HepG2 (cell line): ENCODE data around the gene LMCD1. TPM values are rescaled to one million over a fixed set of nuclear protein-coding genes. Genes with fewer than 3 reads are reported as not detected.

Experiments
- ATAC-seq: fragments of 200-7000 bp; cut with Tn5 transposase; 3 replicates; pipeline ENCODE4 v1.9.1; 2020; ENCODE audit warnings: mild to moderate bottlenecking, moderate library complexity
- BruUV-seq: library from RNA; stranded (reverse); fragments of 400-500 nt; replicated peaks from 2 replicates; lab custom pipeline; 2021; lab: Mats Ljungman, UMichigan
- CTCF ChIA-PET: fragments of 300-600 bp; formaldehyde crosslinking; extraction: SDS; loops from one replicate; lab custom pipeline; 2021; ENCODE audit warnings: low total read pairs, inconsistent platforms, low intra/inter-chr PET ratio; lab: Yijun Ruan, JAX
- POLR2A ChIA-PET: fragments of 350-600 bp; sonication (Branson Sonifier 250); formaldehyde crosslinking; loops from one replicate; lab custom pipeline; 2020; ENCODE audit warnings: antibody characterized with exemption, inconsistent platforms; lab: Yijun Ruan, JAX
- DNase-seq: peaks from one replicate; pipeline ENCODE4 v3.0.0-alpha.2; 2015; ENCODE audit warnings: low spot score
- FAIRE-seq: peaks from 3 replicates; lab custom pipeline; 2011; peaks lifted over from hg19 to GRCh38; lab: Jason Lieb, UNC
- H2AFZ ChIP-seq: one replicate; pipeline ENCODE4 v1.6.1; 2011; ENCODE audit warnings: low read length, inconsistent platforms
- H3K27ac ChIP-seq: fragments of 300-600 bp; 3 replicates; pipeline ENCODE4 v1.8.0; 2011; ENCODE audit warnings: mixed run types, mild to moderate bottlenecking, mixed read lengths, low read length, inconsistent platforms; ENCODE audit not compliant: insufficient read depth; ENCODE audit errors: extremely low read length
- H3K27me3 ChIP-seq, 2 experiments: fragments of 200-600 bp in 1 of 2; 2 replicates in 1 of 2; 3 replicates in 1 of 2; pipeline versions ENCODE4 v1.6.0 to v1.8.0; 2011; ENCODE audit warnings: low read length in 2 of 2, mild to moderate bottlenecking in 2 of 2, moderate library complexity in 2 of 2, inconsistent platforms in 1 of 2; ENCODE audit not compliant: insufficient read depth in 2 of 2, control insufficient read depth in 1 of 2
- H3K36me3 ChIP-seq, 2 experiments: fragments of 200-600 bp in 1 of 2; replicated peaks in 1 of 2; 2 replicates in 1 of 2; 3 replicates in 1 of 2; pipeline versions ENCODE4 v1.5.1 to v1.8.0; 2011; ENCODE audit warnings: low read length in 2 of 2, inconsistent platforms in 1 of 2; ENCODE audit not compliant: insufficient read depth in 2 of 2, control insufficient read depth in 1 of 2
- H3K4me1 ChIP-seq: 2 replicates; pipeline ENCODE4 v1.5.1; 2012; ENCODE audit warnings: low read length, inconsistent platforms; ENCODE audit not compliant: insufficient read depth
- H3K4me2 ChIP-seq: 2 replicates; pipeline ENCODE4 v1.6.0; 2011; ENCODE audit warnings: low read depth, low read length, inconsistent platforms
- H3K4me3 ChIP-seq, 3 experiments: fragments of 200-600 bp in 1 of 3; sonication (generic), shearing (Covaris generic) in 1 of 3; replicated peaks in 1 of 3; 2 replicates each; pipeline ENCODE4 v1.5.1; 2011 to 2016; ENCODE audit warnings: low read length in 3 of 3, inconsistent platforms in 2 of 3, low read depth in 2 of 3, mild to moderate bottlenecking in 2 of 3, control low read depth in 1 of 3, mixed read lengths in 1 of 3; ENCODE audit not compliant: insufficient read depth in 1 of 3
- H3K79me2 ChIP-seq: one replicate; pipeline ENCODE4 v1.6.1; 2011; ENCODE audit warnings: low read length, inconsistent platforms; ENCODE audit not compliant: insufficient read depth
- H3K9ac ChIP-seq: 2 replicates; pipeline ENCODE4 v1.6.0; 2011; ENCODE audit warnings: mild to moderate bottlenecking, low read depth, low read length, inconsistent platforms; ENCODE audit not compliant: insufficient read depth
- H3K9me3 ChIP-seq: 2 replicates; pipeline ENCODE4 v1.5.1; 2012; ENCODE audit warnings: mild to moderate bottlenecking, low read length
- H4K20me1 ChIP-seq: 2 replicates; pipeline ENCODE4 v1.6.0; 2011; ENCODE audit warnings: inconsistent platforms, mild to moderate bottlenecking, low read length, moderate library complexity; ENCODE audit not compliant: insufficient read depth
- AKAP8 ChIP-seq: sonication (generic); formaldehyde crosslinking; IDR thresholded peaks from 2 replicates; pipeline ENCODE4 v1.5.1; 2020; ENCODE audit warnings: mild to moderate bottlenecking, missing genetic modification reagents
- ISX ChIP-seq: sonication (generic); formaldehyde crosslinking; conservative IDR thresholded peaks from 2 replicates; pipeline ENCODE4 v1.5.0; 2020; ENCODE audit warnings: missing genetic modification reagents
- KDM4B ChIP-seq: sonication (generic); formaldehyde crosslinking; IDR thresholded peaks from 2 replicates; pipeline ENCODE4 v1.4.0; 2020; ENCODE audit warnings: missing genetic modification reagents
- MEIS1 ChIP-seq: sonication (generic); formaldehyde crosslinking; IDR thresholded peaks from 2 replicates; pipeline ENCODE4 v1.9.0; 2021; ENCODE audit warnings: mild to moderate bottlenecking, missing genetic modification reagents, moderate library complexity, borderline replicate concordance
- TRIM22 ChIP-seq: fragments of 450-650 bp; IDR thresholded peaks from 2 replicates; pipeline ENCODE4 v1.6.1; 2017
- WIZ ChIP-seq: sonication (generic); formaldehyde crosslinking; IDR thresholded peaks from 2 replicates; pipeline ENCODE4 v1.5.1; 2020; ENCODE audit warnings: mild to moderate bottlenecking, missing genetic modification reagents
- ZBTB40 ChIP-seq, 2 experiments: fragments of 450-650 bp in 1 of 2; sonication (generic) in 1 of 2; formaldehyde crosslinking in 1 of 2; IDR thresholded peaks; 2 replicates each; pipeline versions ENCODE4 v1.6.1 to v1.8.0; 2016 to 2022; ENCODE audit warnings: antibody characterized with exemption in 1 of 2, mild to moderate bottlenecking in 1 of 2, missing genetic modification reagents in 1 of 2
- ZFX ChIP-seq: sonication (generic); formaldehyde crosslinking; IDR thresholded peaks from 2 replicates; pipeline ENCODE4 v1.4.0; 2020; ENCODE audit warnings: mild to moderate bottlenecking, low read depth, missing genetic modification reagents, moderate library complexity
- ZNF205 ChIP-seq: IDR thresholded peaks from 2 replicates; pipeline ENCODE4 v1.6.1; 2018; ENCODE audit warnings: missing biosample characterization, missing genetic modification reagents
- ZNF670 ChIP-seq: sonication (generic); formaldehyde crosslinking; IDR thresholded peaks from 2 replicates; pipeline ENCODE4 v1.8.0; 2022; ENCODE audit warnings: mild to moderate bottlenecking, missing genetic modification reagents, borderline replicate concordance
- ZNF850 ChIP-seq: sonication (generic); formaldehyde crosslinking; conservative IDR thresholded peaks from 2 replicates; pipeline ENCODE4 v1.9.0; 2021; ENCODE audit warnings: mild to moderate bottlenecking, missing genetic modification reagents
- ZSCAN31 ChIP-seq: sonication (generic); formaldehyde crosslinking; IDR thresholded peaks from 2 replicates; pipeline ENCODE4 v1.5.0; 2020; ENCODE audit warnings: low read depth, mild to moderate bottlenecking, missing genetic modification reagents
- WGBS: methylation state at CpG from one replicate; pipeline ENCODE4 v1.1.6; 2017; ENCODE audit warnings: low lambda C conversion rate; 5-methylcytosine and 5-hydroxymethylcytosine counted together
- in situ Hi-C: cut with HindIII; loops from 2 replicates; pipeline ENCODE4 v1.10.0; 2017; ENCODE audit warnings: low pct_unique_long_range_greater_than_20kb; ENCODE audit not compliant: extremely low pct_ligation_motif_present
- intact Hi-C: fragments of 100-400 bp; cut with micrococcal nuclease; formaldehyde crosslinking; loops from one replicate; pipeline ENCODE4 v1.10.0; 2022; ENCODE audit not compliant: unreplicated experiment
- polyA plus RNA-seq, 8 experiments: library from polyadenylated mRNA; depleted of rRNA in 3 of 8; stranded (reverse) in 7 of 8; unstranded in 1 of 8; fragments of >200 nt; fragmentation: Illumina TruSeq in 4 of 8; extraction: Trizol in 4 of 8; gene quantifications; 2 replicates each; pipeline versions ENCODE4 v1.2.1 to v1.2.3, GENCODE V29; 2011 to 2016; ENCODE audit warnings: low read depth in 4 of 8, missing spikeins in 1 of 8, mixed read lengths in 1 of 8; ENCODE audit not compliant: insufficient read depth in 1 of 8
- total RNA-seq, 5 experiments: library from RNA; depleted of rRNA; stranded (reverse); fragments of >200 nt; fragmentation: Illumina TruSeq; extraction: Trizol; gene quantifications; 2 replicates each; pipeline ENCODE4 v1.2.3, GENCODE V29; 2016; ENCODE audit warnings: low read depth in 1 of 5

LMCD1 gene
- total and polyA plus RNA-seq, 2 of the 13 experiments (the other 11 are each of a cell fraction or from before 2014, with no cell fraction given): 6.2 to 7.1 TPM

DNA sequence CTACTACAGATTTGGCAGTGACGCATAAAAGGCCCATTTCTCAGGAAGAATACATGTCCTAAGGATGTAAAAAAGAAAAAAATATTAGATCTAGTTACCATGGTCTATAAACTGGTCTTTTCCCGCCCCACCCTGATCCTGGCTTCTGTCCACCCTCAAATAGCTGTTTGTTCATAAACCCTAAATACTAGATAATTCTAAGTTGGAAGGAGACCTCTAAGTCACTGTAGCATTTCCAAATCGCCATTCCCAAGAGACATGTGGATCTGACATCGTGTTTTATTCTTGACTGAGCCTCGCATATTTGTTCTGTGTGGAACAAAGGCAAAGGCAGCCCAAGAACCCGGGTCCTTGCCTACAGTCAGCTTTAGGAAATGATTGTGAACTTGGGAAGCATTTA lies 49.0 kb downstream of the LMCD1 start:
- Histone ChIP-seq H3K27ac (no peak overlapping the region), H3K9ac (no peak overlapping the region), H3K79me2 (no peaks in the 10 kb centered on the region), H3K27me3 (no peaks in the 10 kb centered on the region), H3K4me2 (no peak overlapping the region), H2AFZ (no peak overlapping the region), H3K9me3 (no peaks in the 10 kb centered on the region), H3K36me3 (peaks cover 2 to 7% of the 10 kb centered on the region in 2 experiments; a peak in 1 of 5 replicates), H3K4me1 (no peaks in the 10 kb centered on the region), H3K4me3 (no peak overlapping the region), H4K20me1 (no peaks in the 10 kb centered on the region)
- intact Hi-C loops (no loop called here), in situ Hi-C loops (no loop called here)
- TF ChIP-seq WIZ (CRISPR knock-in tag) (no peak), MEIS1 (no peak), ZNF205 (CRISPR knock-in tag) (no peak), ZNF670 (CRISPR knock-in tag) (no peak), ZBTB40 (IDR thresholded peaks at IDR 0.05) (no peak), ZBTB40 (CRISPR knock-in tag; IDR thresholded peaks at IDR 0.05) (no peak), TRIM22 (no peak), ISX (CRISPR knock-in tag) (no peak), AKAP8 (no peak), ZNF850 (CRISPR knock-in tag) (no peak), KDM4B (CRISPR knock-in tag) (no peak), ZSCAN31 (CRISPR knock-in tag) (no peak), ZFX (CRISPR knock-in tag) (no peak)
- POLR2A ChIA-PET: no interaction called here
- DNase-seq (no peak), ATAC-seq (no peak), FAIRE-seq (no peak)
- BruUV-seq: no TSS peak
- CTCF ChIA-PET: no interaction called here
- WGBS: 81% methylated on average over 6 of the region's 6 CpGs
